ENCODE results near the gene GNAQ.

DNA sequence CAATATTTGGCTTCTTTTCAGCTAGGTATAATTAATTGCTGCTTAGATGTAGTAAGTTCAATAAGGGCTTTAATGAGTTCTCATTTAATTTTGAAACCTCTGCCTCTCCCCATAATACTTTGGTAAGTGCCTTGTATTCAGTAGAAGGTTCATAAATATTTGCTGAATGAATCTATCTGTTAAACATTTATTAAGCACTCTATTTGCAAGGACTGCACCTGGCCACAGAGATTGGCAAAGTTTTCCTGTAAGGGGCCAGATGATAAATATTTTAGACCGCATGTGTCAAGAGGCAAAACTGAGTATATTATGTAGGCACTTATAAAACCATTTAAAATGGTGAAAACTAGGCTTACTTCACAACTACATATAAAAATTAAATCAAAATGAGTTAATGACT is 364.5 kb downstream of the GNAQ start:
- TF ChIP-seq, protein P1, sequence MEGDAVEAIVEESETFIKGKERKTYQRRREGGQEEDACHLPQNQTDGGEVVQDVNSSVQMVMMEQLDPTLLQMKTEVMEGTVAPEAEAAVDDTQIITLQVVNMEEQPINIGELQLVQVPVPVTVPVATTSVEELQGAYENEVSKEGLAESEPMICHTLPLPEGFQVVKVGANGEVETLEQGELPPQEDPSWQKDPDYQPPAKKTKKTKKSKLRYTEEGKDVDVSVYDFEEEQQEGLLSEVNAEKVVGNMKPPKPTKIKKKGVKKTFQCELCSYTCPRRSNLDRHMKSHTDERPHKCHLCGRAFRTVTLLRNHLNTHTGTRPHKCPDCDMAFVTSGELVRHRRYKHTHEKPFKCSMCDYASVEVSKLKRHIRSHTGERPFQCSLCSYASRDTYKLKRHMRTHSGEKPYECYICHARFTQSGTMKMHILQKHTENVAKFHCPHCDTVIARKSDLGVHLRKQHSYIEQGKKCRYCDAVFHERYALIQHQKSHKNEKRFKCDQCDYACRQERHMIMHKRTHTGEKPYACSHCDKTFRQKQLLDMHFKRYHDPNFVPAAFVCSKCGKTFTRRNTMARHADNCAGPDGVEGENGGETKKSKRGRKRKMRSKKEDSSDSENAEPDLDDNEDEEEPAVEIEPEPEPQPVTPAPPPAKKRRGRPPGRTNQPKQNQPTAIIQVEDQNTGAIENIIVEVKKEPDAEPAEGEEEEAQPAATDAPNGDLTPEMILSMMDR (IDR thresholded peaks at IDR 0.05; ENCODE audit: low read depth, low read length, missing input control) = no peak
- TF ChIP-seq YY1 (IDR thresholded peaks at IDR 0.05) = no peak
